ENCODE measurements around the gene LPP. TPM values are rescaled to one million over a fixed set of nuclear protein-coding genes. Genes with fewer than 3 reads are reported as not detected.
A peak's percentile ranks its signal among the peaks of the same experiment; 100 is the strongest.

LPP gene
- total and polyA plus RNA-seq, 2 of the 4 experiments (the other 2 are of a cell fraction) = 16.0 to 130 TPM

DNA sequence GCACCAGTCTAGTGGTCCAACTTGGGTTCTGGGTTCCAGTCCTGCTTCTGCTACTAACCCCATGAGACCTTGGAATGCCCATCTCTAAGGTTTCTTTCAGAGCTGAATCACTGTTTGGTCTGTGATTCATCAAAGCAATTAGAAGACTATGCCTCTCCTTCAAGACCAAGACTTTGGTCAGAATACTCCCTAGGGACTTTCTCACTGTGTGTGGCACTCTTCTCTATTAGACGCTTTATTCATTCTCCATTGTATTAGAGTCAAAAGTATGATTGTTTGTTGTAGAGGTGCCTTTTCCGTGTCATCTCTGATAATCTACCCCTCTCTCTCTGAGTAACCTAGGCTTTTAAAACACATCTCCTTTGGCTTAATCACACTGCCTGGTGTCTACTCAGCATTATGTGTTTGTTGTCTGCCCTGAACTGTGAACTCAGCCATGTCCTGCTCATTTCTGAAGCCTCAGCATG is 90.5 kb downstream of the LPP start:
- peaks cover 24% of the 10 kb centered on the region for H3K4me1 ChIP-seq (ENCODE audit: control insufficient read depth, insufficient read depth, low read length)
- H3K9me3 ChIP-seq (ENCODE audit: control insufficient read depth, insufficient read depth, low read length) = no peaks in the 10 kb centered on the region
- H4K5ac ChIP-seq (ENCODE audit: low read depth, low read length) = no peak overlapping the region
- H2AK5ac ChIP-seq (ENCODE audit: low read depth, low read length) = peak overlapping the region; percentile 57; the same call in 1 of the 2 replicates
- H3K18ac ChIP-seq (ENCODE audit: low read depth, low read length) = peak overlapping the region; percentile 6; the same call in 1 of the 2 replicates
- ATAC-seq (ENCODE audit: low read depth) (peak; percentile 59), DNase-seq (peak; percentile 76)
- peaks cover 31% of the 10 kb centered on the region for H3K9me1 ChIP-seq (ENCODE audit: insufficient read depth, low read length)
- peaks cover 4% of the 10 kb centered on the region for H3K36me3 ChIP-seq (ENCODE audit: control insufficient read depth, insufficient read depth, low read length)
- H4K8ac ChIP-seq (ENCODE audit: low read depth in 2 of 2, low read length in 2 of 2) = peak overlapping the region in 1 of 2 experiments; percentile 26; a peak in 2 of 4 replicates
- H3K23ac ChIP-seq (ENCODE audit: low read depth, low read length) = peak overlapping the region; percentile 69
- no peak overlapping the region for H2AK9ac ChIP-seq (replicated peaks; ENCODE audit: low read depth, low read length, poor library complexity)
- peak overlapping the region; percentile 48; the same call in 1 of the 2 replicates for H2BK20ac ChIP-seq (ENCODE audit: low read depth, low read length)
- H4K91ac ChIP-seq (ENCODE audit: insufficient read depth, low read depth, low read length) = no peak overlapping the region
- H3K4me2 ChIP-seq (ENCODE audit: low read depth, low read length) = no peak overlapping the region; the same call in 1 of the 2 replicates
- H3K27me3 ChIP-seq (ENCODE audit: control insufficient read depth, insufficient read depth, low read length) = no peaks in the 10 kb centered on the region
- dilution Hi-C loops (cut with HindIII; ENCODE audit: low sequenced_read_pairs, unreplicated experiment) (no loop called here), in situ Hi-C loops (cut with MboI; ENCODE audit: low sequenced_read_pairs) (no loop called here), intact Hi-C loops (cut with micrococcal nuclease) (no loop called here)
- 0 out of 3 replicates have a peak overlapping the region, but pooled peaks have one; percentile 0 for H2BK15ac ChIP-seq (ENCODE audit: low read depth, low read length)
- WGBS, 2 experiments (ENCODE audit: extremely low coverage in 2 of 2, insufficient read length in 1 of 2) = no CpG with 5 or more reads among the region's 2 CpGs
- no peak overlapping the region for H3K4me3 ChIP-seq (ENCODE audit: insufficient read depth, low read depth, low read length)
- H3K9ac ChIP-seq (ENCODE audit: low read depth, low read length) = no peak overlapping the region
- H2BK5ac ChIP-seq (ENCODE audit: low read depth, low read length, poor library complexity, severe bottlenecking) = peak overlapping the region; percentile 53
- peak overlapping the region; percentile 82; the same call in 1 of the 2 replicates for H3K4ac ChIP-seq (ENCODE audit: low read depth, low read length)
- CTCF ChIA-PET = no interaction called here
- 0 out of 2 replicates have a peak overlapping the region, but pooled peaks have one; percentile 1 for H3K56ac ChIP-seq (ENCODE audit: extremely low read depth, insufficient read depth, low read length)
- H3K27ac ChIP-seq (ENCODE audit: insufficient read depth, low read length) = no peak overlapping the region
- POLR2A ChIA-PET (ENCODE audit: unreplicated experiment) = no interaction called here
- no TSS peak for BruUV-seq (replicated peaks)
- TF ChIP-seq FOS (IDR thresholded peaks at IDR 0.05; ENCODE audit: low read depth, low read length) (peak; percentile 50), MAZ (IDR thresholded peaks at IDR 0.05; ENCODE audit: borderline replicate concordance, low read depth, low read length) (no peak), MAFK (IDR thresholded peaks at IDR 0.05; ENCODE audit: low read depth, low read length) (peak; percentile 62), BHLHE40 (IDR thresholded peaks at IDR 0.05; ENCODE audit: low read depth, low read length) (no peak)
- H4K20me1 ChIP-seq (ENCODE audit: insufficient read depth, low read length) = peaks cover 68% of the 10 kb centered on the region
- H3K14ac ChIP-seq (replicated peaks; ENCODE audit: low read depth, low read length) = peak overlapping the region; percentile 60
- peaks cover 45 to 82% of the 10 kb centered on the region in 2 experiments for H3K79me1 ChIP-seq (ENCODE audit: low read depth in 1 of 2, low read length in 2 of 2)
- H2BK120ac ChIP-seq (ENCODE audit: low read depth, low read length) = no peak overlapping the region
- H2AFZ ChIP-seq (replicated peaks; ENCODE audit: low read length, poor library complexity) = no peak overlapping the region
